Common myeloid progenitor, CD34-positive (primary cell): ENCODE data around the gene CSH1.
"Not testable (repeated sequence)": the region's sequence is repeated elsewhere in the genome, so short reads cannot be mapped to it uniquely, and the experiment has no call there.

ENCODE experiments used
- CTCF ChIA-PET: fragments of 350-600 bp; sonication (Branson Sonifier 250); formaldehyde crosslinking; loops from one replicate; lab custom pipeline; 2021; ENCODE audit warnings: antibody characterized with exemption; lab: Charles Lee
- POLR2A ChIA-PET: fragments of 350-600 bp; sonication (Branson Sonifier 250); formaldehyde crosslinking; loops from one replicate; lab custom pipeline; 2021; ENCODE audit warnings: antibody characterized with exemption; lab: Charles Lee
- DNase-seq, 3 donors: peaks; one replicate each; pipeline versions ENCODE4 v3.0.0 to v3.0.0-alpha.2; 2013
- H3K27ac ChIP-seq, 2 experiments: 1 replicate in 1 of 2; 2 replicates in 1 of 2; pipeline ENCODE4 v1.7.0; 2013; ENCODE audit warnings: inconsistent platforms in 2 of 2, low read length in 2 of 2, mild to moderate bottlenecking in 2 of 2, low read depth in 1 of 2, moderate library complexity in 1 of 2; ENCODE audit not compliant: severe bottlenecking in 2 of 2, insufficient read depth in 1 of 2, poor library complexity in 1 of 2
- H3K27me3 ChIP-seq, 5 experiments: replicated peaks in 2 of 5; 1 replicate in 3 of 5; 2 replicates in 2 of 5; pipeline versions ENCODE4 v1.6.1 to v1.7.0; 2013; ENCODE audit warnings: low read length in 4 of 5, mild to moderate bottlenecking in 2 of 5, moderate library complexity in 2 of 5, inconsistent platforms in 1 of 5; ENCODE audit not compliant: insufficient read depth in 5 of 5, control insufficient read depth in 4 of 5
- H3K36me3 ChIP-seq, 4 experiments: 1 replicate in 2 of 4; 2 replicates in 2 of 4; pipeline versions ENCODE4 v1.6.1 to v1.7.0; 2013; ENCODE audit warnings: low read length in 3 of 4, control low read depth in 1 of 4, mild to moderate bottlenecking in 1 of 4; ENCODE audit not compliant: control insufficient read depth in 4 of 4, insufficient read depth in 4 of 4
- H3K4me1 ChIP-seq, 4 experiments: 1 replicate in 3 of 4; 2 replicates in 1 of 4; pipeline versions ENCODE4 v1.6.1 to v1.7.1; 2013; ENCODE audit warnings: low read length in 3 of 4, mild to moderate bottlenecking in 3 of 4, control low read depth in 1 of 4, inconsistent platforms in 1 of 4, moderate library complexity in 1 of 4; ENCODE audit not compliant: control insufficient read depth in 4 of 4, insufficient read depth in 4 of 4; ENCODE audit errors: control extremely low read depth in 1 of 4
- H3K4me3 ChIP-seq, 7 experiments: 1 replicate in 4 of 7; 2 replicates in 3 of 7; pipeline versions ENCODE4 v1.5.1 to v1.7.0; 2013; ENCODE audit warnings: mild to moderate bottlenecking in 7 of 7, low read length in 6 of 7, moderate library complexity in 6 of 7, inconsistent platforms in 2 of 7, low read depth in 2 of 7, control low read depth in 1 of 7; ENCODE audit not compliant: insufficient read depth in 4 of 7, control insufficient read depth in 1 of 7; ENCODE audit errors: extremely low read depth in 1 of 7
- H3K9me3 ChIP-seq, 5 experiments: 1 replicate in 4 of 5; 2 replicates in 1 of 5; pipeline versions ENCODE4 v1.6.1 to v1.7.1; 2013; ENCODE audit warnings: low read length in 4 of 5, mild to moderate bottlenecking in 2 of 5, inconsistent platforms in 1 of 5, low read depth in 1 of 5, moderate library complexity in 1 of 5; ENCODE audit not compliant: control insufficient read depth in 4 of 5, insufficient read depth in 2 of 5; ENCODE audit errors: control extremely low read depth in 1 of 5
- WGBS: methylation state at CpG from one replicate; pipeline ENCODE4 v1.1.5; 2013; ENCODE audit not compliant: insufficient coverage; 5-methylcytosine and 5-hydroxymethylcytosine counted together

Gene CSH1

DNA sequence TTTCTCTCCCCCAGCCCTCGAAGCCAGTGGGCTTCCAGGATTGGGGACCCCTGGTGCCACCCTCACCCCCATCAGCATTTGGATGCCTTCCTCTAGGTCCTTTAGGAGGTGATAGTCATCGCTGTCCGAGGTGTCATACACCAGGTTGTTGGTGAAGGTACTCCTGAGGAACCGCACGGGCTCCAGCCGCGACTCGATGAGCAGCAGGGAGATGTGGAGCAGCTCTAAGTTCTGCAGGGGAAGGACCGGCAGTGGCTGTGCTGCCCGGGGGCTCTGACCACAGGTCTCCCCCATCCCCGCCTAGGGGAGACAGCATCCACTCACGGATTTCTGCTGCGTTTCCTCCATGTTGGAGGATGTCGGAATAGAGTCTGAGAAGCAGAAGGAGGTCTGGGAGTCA lies 13.7 kb upstream of the CSH1 start:
- Histone ChIP-seq H3K27ac (no peak overlapping the region), H3K27me3 (no peaks in the 10 kb centered on the region), H3K9me3 (no peaks in the 10 kb centered on the region), H3K4me3 (no peak overlapping the region), H3K4me1 (no peaks in the 10 kb centered on the region), H3K36me3 (no peaks in the 10 kb centered on the region)
- ChIA-PET CTCF (interaction anchor here (0.7 to 4.0 kb wide), 10 partner anchors 20 to 221 kb away, joined by 3 to 27 read pairs (median 4); partner anchors contain the start of gene ERN1), POLR2A (no interaction called here)
- DNase-seq: no peak
- 93% methylated on average over 12 of the region's 14 CpGs for WGBS

DNA sequence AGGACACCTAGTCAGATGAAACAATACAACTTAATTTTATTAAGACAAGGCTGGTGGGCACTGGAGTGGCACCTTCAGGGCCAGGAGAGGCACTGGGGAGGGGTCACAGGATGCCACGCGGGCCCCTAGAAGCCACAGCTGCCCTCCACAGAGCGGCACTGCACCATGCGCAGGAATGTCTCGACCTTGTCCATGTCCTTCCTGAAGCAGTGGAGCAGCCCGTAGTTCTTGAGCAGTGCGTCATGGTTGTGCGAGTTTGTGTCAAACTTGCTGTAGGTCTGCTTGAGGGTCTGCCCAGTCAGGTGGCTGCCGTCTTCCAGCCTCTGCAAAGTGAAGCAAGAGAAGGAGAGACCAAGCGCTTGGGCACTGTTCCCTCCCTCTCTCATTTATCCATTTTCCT lies 13.2 kb upstream of the CSH1 start:
- H3K27me3 ChIP-seq, DNase-seq, H3K36me3 ChIP-seq, H3K4me1 ChIP-seq, POLR2A ChIA-PET, H3K27ac ChIP-seq, H3K9me3 ChIP-seq, H3K4me3 ChIP-seq: not testable (repeated sequence)
- CTCF ChIA-PET: interaction anchor here (2.7 to 3.0 kb wide), 2 partner anchors 19 to 221 kb away, joined by 7 to 10 read pairs; partner anchors contain the start of gene ERN1
- WGBS: 96% methylated on average over 5 of the region's 10 CpGs

DNA sequence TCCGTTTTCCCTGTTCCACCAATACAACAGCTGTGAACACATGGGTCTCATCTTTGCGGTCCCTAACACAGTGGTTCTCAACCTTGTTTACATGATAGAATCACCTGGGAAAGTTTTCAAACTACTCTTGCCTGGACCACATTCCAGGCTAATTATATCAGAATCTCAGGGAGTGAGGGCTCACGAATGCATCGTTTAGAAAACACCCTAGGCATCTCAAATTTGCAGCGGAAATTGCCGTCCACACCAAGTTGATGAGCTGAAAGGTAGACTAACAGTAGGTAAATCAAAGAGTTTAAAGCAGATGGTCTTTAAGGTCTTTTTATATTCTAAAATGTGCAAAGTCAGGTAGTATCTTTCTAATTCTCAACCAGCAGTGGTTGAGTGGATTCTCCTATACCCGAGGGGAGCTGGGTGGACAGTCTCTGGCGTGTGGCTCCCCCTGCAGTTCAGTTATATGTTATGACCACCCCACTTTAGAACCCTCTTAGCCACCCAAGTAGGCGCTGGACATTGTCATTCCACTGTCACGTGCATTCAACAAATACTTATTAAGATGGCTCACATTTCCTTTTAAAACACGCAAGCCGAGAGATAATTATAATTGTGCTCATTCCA lies 10.9 kb upstream of the CSH1 start:
- H3K4me3 ChIP-seq, POLR2A ChIA-PET, H3K4me1 ChIP-seq, H3K36me3 ChIP-seq, H3K9me3 ChIP-seq, H3K27ac ChIP-seq, H3K27me3 ChIP-seq: not testable (repeated sequence)
- peak in 2 of 3 donors; percentile 49 to 52 for DNase-seq
- 95% methylated on average over 4 of the region's 12 CpGs for WGBS
- CTCF ChIA-PET: interaction anchor here (0.5 to 1.7 kb wide), 5 partner anchors 13 to 115 kb away, joined by 3 to 5 read pairs (median 4); no protein-coding TSS in a partner anchor

DNA sequence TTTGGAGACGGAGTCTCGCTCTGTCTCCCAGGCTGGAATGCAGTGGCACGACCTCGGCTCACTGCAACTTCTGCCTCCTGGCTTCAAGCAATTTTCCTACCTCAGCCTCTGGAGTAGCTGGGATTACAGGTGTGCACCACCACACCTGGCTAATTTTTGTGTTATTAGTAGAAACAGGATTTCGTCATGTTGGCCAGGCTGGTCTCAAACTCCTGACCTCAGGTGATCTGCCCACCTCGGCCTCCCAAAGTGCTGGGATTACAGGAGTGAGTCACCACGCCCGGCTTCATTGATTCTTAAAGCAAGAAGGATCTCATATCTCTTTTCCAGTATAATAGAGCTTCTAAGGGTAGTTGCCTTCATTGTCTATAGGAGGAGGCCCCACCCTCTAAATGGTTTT lies 8.4 kb upstream of the CSH1 start:
- not testable (repeated sequence) for DNase-seq, H3K27me3 ChIP-seq, H3K4me3 ChIP-seq, H3K36me3 ChIP-seq, H3K4me1 ChIP-seq, H3K27ac ChIP-seq, H3K9me3 ChIP-seq
- CTCF ChIA-PET: interaction anchor here (0.7 to 5.0 kb wide), 12 partner anchors 9 to 228 kb away, joined by 3 to 32 read pairs (median 3); partner anchors contain the start of genes GH2 and ICAM2
- POLR2A ChIA-PET: interaction anchor here (0.8 kb wide), 1 partner anchor 156 kb away, joined by 3 read pairs; no protein-coding TSS in a partner anchor
- WGBS: 100% methylated on average over 6 of the region's 8 CpGs

DNA sequence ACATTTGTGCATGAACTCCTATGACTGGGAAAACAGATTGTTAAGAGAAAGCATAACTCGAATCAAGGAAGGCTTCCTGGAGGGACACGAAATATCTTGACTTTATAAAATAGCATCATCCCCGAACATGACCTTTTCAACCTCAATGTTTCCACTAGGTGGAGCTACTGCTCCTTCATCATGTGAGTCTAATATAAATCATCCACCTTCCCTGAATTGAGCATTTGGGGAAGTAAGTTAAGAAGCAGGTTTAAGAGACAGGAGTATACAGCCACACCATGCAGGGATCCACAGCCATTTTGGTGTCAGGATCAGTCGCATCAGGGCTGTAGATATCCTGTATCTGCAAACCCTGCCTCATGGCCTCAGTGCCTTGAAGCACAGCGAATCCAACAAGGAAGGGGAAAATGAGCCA lies 7.4 kb upstream of the CSH1 start:
- CTCF ChIA-PET: interaction anchor here (0.6 to 5.0 kb wide), 11 partner anchors 10 to 635 kb away, joined by 3 to 32 read pairs (median 3); partner anchors contain the start of genes GH1 and ICAM2
- H3K4me1 ChIP-seq, H3K4me3 ChIP-seq, H3K9me3 ChIP-seq, POLR2A ChIA-PET, H3K27me3 ChIP-seq, H3K36me3 ChIP-seq, H3K27ac ChIP-seq: not testable (repeated sequence)
- WGBS: 40% methylated on average over 2 of the region's 5 CpGs
- DNase-seq: peak; percentile 22 to 39 (median 23)

DNA sequence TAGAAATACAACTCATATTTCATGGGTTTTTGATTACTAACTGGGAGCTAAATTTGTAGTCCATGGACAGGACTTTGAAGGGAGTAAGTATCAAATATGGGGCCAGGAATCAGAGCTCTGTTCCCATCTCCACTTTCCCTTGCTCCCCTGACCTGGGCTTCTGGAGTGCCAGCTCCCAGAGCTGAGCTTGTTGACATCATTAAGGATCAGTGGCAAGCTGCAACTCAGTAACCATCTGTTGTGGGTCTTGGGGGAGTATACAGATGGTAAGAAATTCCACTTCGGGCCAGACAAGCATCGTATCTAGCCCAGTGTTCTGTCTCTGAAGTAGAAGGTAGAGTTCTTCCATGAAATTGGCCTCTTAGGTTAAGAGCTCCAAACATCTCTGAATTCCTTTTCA lies 5.6 kb upstream of the CSH1 start:
- not testable (repeated sequence) for H3K4me1 ChIP-seq, H3K4me3 ChIP-seq, H3K36me3 ChIP-seq, H3K9me3 ChIP-seq, DNase-seq, H3K27ac ChIP-seq, H3K27me3 ChIP-seq
- POLR2A ChIA-PET: interaction anchor here (0.6 kb wide), 1 partner anchor 127 kb away, joined by 3 read pairs; no protein-coding TSS in a partner anchor
- CTCF ChIA-PET: interaction anchor here (1.0 to 5.0 kb wide), 9 partner anchors 11 to 123 kb away, joined by 3 to 32 read pairs (median 7); partner anchors contain the start of gene GH1
- WGBS: 89% methylated on average over 2 of the region's 2 CpGs
